C4-2B (cell line): ENCODE measurements around the gene GRM7.

Experiments used
- ZFX ChIP-seq: fragments of 450-650 bp; IDR thresholded peaks from 2 replicates; pipeline ENCODE4 v1.6.1; 2017
- TF ChIP-seq, protein P1 (sequence below): fragments of 450-650 bp; conservative IDR thresholded peaks from 2 replicates; pipeline ENCODE4 v1.5.1; 2017; ENCODE audit warnings: mild to moderate bottlenecking

DNA sequence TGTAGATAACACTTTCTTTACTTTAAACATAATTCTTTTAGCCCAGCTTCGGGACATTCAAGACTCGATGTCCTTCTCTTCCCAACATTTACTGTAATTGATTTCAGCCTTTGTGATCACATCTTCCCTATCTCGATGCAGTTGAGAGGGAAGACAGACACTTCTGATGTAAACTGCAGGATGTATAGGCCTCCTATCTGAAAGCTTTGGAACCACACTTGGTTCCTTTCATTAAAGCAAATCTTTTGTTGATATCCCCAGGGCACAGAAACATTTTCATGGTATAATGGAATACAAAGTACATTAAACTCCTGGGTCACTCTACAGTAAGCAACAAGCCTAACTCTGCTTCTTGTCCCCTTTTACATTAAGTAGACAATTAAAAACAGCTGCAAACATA lies 6.4 kb downstream of the GRM7 start:
- TF ChIP-seq, protein P1, sequence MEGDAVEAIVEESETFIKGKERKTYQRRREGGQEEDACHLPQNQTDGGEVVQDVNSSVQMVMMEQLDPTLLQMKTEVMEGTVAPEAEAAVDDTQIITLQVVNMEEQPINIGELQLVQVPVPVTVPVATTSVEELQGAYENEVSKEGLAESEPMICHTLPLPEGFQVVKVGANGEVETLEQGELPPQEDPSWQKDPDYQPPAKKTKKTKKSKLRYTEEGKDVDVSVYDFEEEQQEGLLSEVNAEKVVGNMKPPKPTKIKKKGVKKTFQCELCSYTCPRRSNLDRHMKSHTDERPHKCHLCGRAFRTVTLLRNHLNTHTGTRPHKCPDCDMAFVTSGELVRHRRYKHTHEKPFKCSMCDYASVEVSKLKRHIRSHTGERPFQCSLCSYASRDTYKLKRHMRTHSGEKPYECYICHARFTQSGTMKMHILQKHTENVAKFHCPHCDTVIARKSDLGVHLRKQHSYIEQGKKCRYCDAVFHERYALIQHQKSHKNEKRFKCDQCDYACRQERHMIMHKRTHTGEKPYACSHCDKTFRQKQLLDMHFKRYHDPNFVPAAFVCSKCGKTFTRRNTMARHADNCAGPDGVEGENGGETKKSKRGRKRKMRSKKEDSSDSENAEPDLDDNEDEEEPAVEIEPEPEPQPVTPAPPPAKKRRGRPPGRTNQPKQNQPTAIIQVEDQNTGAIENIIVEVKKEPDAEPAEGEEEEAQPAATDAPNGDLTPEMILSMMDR, result no peak
- no peak for TF ChIP-seq ZFX
